ENCODE results near the gene DUSP8. TPM values are rescaled to one million over a fixed set of nuclear protein-coding genes. Genes with fewer than 3 reads are reported as not detected.

Gene DUSP8
- total and polyA plus RNA-seq, 9 of the 15 experiments (the other 6 are each of a cell fraction or from before 2014, with no cell fraction given), result 0.14 to 2.0 (median 0.86) TPM; not detected in 2

- TF ChIP-seq REST (IDR thresholded peaks at IDR 0.05; ENCODE audit: borderline replicate concordance), result no peak
- TF ChIP-seq REST (CRISPR knock-in tag; IDR thresholded peaks at IDR 0.05; ENCODE audit: low read depth), result no peak
- no peak for TF ChIP-seq ZNF24 (IDR thresholded peaks at IDR 0.05)
- no peak for TF ChIP-seq MIER1 (IDR thresholded peaks at IDR 0.05; ENCODE audit: low read depth)
- no peak for TF ChIP-seq KLF6 (CRISPR knock-in tag; IDR thresholded peaks at IDR 0.05; ENCODE audit: borderline replicate concordance)
- no peak for TF ChIP-seq ZNF12 (CRISPR knock-in tag; IDR thresholded peaks at IDR 0.05)
- TF ChIP-seq CEBPB (tag; IDR thresholded peaks at IDR 0.05), result no peak
- no peak for TF ChIP-seq NFE2 (IDR thresholded peaks at IDR 0.05; ENCODE audit: low read depth)
- TF ChIP-seq SIX5 (IDR thresholded peaks at IDR 0.05; ENCODE audit: borderline replicate concordance in 1 of 2, insufficient read depth in 1 of 2, low read depth in 1 of 2, low read length in 2 of 2), result no peak
- no peak for TF ChIP-seq ZNF23 (CRISPR knock-in tag; IDR thresholded peaks at IDR 0.05)
- no peak for TF ChIP-seq CREB1 (IDR thresholded peaks at IDR 0.05)
- no peak for TF ChIP-seq CREB1 (CRISPR knock-in tag; IDR thresholded peaks at IDR 0.05)
- no peak for TF ChIP-seq RUNX1 (IDR thresholded peaks at IDR 0.05; ENCODE audit: low read depth)
- no peak for TF ChIP-seq ELF4 (CRISPR knock-in tag; IDR thresholded peaks at IDR 0.05)
- no peak for TF ChIP-seq HMGXB4 (CRISPR knock-in tag; IDR thresholded peaks at IDR 0.05)
- no peak for TF ChIP-seq IFI16 (CRISPR knock-in tag; IDR thresholded peaks at IDR 0.05)
- no peak for TF ChIP-seq DMBX1 (CRISPR knock-in tag; IDR thresholded peaks at IDR 0.05; ENCODE audit: borderline replicate concordance)
- TF ChIP-seq MAFG (tag; conservative IDR thresholded peaks at IDR 0.05), result no peak
- TF ChIP-seq ZNF232 (CRISPR knock-in tag; IDR thresholded peaks at IDR 0.05), result no peak
- no peak for TF ChIP-seq HEY1 (CRISPR knock-in tag; IDR thresholded peaks at IDR 0.05; ENCODE audit: borderline replicate concordance)
Measured at GRCh38 chr11:1556278-1556902, 15.7 kb downstream of the DUSP8 start (continued).
